Hematopoietic multipotent progenitor cell treated with erythropoietin and hydrocortisone succinate and interleukin-3 and kit ligand, for 6 days (in vitro differentiated cells): ENCODE data around the gene EMD.

Experiments used
- DNase-seq: peaks from one replicate; pipeline ENCODE4 v3.0.0-alpha.2; 2015

Gene EMD

DNA sequence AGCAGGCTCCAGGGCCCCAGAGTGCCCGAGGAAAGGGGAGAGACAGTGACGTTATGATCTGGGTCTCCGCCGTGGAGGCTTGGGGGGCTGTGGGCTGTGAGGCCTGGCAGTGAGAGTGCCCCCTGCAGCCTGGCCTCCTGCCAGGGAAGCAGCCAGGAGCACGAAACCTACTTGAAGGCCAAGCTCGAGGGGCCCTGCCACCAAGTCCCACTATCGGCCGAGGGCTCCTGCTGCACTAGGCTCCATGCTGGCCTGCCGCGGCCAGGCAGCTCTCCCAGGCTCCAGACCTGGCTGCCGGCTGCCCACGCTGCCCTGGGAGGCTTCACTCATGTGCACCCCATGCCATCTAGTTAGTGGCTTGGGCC, 23.3 kb upstream of the EMD start:
- no peak for DNase-seq

DNA sequence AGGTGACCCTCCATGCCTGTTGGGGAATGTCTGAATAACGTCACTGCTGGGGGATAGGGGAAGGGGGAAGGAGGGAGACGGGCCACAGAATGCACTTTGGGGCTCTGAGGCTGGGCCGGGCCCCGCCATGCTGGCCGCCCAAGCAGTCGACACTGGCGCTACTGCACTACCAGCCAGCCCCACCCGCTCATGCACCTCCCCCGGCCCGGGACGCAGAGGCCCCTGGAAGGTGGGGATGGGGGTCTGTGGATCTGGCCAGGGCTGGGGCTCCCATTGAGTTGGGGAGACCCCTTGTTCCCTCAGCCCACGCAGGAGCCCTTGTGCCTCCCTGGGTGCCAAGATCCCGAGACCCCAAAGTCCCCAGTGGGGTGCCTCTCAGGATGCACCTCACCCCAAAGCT, 22.5 kb upstream of the EMD start:
- DNase-seq: no peak

DNA sequence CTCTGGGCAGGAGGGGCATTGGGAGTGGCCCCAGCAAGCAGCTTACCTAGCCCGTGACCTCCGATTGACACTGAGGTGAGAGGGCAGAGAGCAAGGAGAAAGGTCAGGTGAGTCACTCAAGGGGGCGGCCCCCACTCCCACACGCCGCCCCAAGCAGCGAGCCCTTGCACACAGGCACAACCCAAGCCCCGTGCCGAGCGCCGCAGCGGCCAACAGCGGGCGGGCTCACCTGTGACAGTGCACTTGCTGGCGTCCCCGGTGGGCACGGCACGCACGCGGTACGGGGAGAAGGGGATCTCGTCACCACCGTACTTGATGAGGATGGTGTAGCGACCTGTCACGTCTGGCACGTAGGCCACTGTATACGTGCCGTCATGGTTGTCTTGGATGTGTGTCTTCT, 21.9 kb upstream of the EMD start:
- no peak for DNase-seq

DNA sequence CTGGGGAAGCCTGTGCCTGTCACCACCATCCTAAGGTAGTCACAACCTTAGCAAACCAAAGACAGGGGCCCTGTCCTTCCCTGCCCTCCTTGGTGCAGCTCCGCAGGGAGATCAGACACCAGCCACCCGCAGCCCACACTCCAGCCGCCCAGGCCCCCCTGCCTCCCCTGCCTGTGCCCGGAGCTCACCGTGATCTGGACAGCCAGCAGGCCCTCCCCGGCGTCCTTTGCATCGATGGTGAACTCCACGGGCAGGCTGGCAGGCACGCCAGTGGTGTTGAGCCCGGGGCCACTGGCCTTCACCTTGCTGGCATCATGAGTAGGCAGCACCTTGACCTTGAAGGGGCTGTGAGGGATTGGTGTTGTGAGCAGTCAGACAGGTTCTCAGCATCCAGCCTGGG, 21.1 kb upstream of the EMD start:
- DNase-seq: no peak

DNA sequence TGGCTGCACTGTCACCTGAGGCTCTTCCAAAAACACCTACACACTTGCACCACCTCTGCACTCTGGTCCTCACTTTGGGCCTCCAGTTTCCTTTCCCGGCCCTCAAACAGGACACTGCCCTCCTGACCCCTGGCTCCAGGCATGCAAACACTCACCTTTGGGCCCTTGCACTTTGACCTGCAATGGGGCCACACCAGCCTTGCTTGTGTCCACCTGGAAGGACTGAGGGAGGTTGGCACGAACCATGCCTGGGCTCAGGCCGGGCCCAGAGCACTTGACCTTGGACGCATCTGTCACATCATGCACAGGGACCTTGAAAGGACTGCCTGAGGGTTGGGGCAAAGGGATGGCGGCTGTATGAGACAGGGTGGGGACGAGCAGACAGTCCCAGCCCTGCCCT, 20.3 kb upstream of the EMD start:
- DNase-seq: no peak

DNA sequence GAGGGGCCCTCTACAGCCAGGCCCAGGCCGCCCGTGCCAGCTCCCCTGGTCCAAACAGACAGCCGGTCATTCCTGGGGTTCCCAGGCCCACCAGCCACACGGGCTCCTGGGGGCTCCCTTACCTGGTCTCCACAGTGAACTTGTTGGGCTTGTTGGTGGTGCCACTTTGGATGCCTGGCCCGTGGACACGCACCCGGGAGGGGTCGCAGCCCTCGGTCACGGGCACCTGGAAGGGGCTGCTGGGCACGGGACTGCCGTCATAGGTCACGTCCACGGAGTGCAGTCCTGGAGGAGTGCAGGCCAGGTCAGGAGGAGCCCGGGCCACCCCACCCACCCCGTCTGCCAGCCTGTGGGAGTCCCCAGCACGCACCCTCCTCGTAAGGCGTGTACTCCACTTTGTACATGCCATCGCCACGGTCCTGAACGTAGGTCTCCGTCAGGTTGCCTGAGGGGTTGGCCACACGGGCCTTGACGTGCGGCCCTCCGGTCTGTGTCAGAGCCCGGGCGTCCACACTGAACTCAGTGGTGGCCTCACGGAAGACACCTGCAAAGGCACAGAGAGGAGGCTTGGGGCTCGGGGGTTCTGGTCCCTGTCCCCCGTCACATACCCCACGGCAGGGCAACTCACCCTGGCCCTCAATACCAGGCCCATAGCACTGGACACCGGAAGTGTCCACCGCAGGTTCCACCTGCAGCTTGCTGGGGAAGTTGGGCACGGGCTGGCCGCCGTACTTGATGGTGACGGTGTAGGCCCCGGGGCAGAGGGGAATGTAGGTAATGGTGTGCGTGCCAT, 19.5 kb upstream of the EMD start:
- DNase-seq: no peak

DNA sequence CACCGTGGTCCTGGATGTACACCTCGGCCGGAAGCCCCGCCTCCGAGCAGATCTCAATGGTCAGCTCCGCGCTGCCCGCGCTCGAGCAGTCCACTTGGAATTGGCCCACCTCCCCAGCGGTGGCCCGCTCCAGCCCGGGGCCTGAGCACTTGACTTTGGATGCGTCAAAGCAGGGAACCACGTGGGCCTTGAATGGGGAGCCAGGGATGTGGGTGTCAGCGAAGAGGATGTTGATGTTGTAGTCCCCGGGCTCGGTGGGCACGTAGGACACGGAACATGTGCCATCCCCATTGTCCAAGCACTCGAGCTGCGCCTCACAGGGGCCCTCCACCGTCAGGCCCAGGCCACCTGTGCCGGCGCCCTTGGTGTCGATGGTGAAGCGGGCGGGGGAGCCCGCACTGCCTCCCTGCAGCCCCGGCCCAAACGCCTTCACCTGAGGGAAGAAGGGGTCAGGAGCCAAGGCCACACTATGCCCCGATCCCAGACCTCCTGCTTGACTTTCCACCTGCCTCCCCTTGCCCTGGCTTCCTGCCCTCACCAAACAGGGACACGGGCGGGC, 18.9 kb upstream of the EMD start:
- no peak for DNase-seq

DNA sequence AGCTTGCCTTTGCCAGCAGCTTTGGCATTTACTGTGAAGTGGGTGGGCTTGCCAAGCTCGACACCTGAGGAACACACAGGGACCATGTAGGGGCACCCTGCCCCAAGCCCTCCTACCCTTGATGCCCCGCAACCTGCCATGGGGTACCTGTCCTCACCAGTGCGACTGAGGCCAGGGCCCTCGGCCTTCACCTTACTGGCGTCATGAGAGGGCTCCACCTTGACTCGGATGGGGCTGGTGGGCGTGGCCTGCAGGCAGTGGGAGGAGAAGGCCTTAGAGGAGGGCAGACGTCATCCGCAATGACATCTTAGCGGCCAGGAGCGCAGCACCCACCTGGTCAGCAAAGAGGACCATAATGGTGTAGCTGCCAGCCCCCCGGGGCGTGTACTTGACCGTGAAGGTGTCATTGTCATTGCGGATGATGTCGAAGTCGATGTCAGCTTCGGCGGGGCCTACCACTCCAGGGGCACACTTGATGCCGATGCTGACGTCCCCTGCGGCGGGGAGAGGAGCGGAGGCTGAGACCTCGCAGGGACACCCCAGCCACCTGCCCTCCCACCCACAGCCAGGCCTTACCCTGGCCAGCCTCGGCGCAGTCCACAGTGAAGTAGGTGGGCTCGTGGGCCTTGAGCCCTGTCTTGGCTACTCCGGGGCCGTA, 16.9 kb upstream of the EMD start:
- no peak for DNase-seq

DNA sequence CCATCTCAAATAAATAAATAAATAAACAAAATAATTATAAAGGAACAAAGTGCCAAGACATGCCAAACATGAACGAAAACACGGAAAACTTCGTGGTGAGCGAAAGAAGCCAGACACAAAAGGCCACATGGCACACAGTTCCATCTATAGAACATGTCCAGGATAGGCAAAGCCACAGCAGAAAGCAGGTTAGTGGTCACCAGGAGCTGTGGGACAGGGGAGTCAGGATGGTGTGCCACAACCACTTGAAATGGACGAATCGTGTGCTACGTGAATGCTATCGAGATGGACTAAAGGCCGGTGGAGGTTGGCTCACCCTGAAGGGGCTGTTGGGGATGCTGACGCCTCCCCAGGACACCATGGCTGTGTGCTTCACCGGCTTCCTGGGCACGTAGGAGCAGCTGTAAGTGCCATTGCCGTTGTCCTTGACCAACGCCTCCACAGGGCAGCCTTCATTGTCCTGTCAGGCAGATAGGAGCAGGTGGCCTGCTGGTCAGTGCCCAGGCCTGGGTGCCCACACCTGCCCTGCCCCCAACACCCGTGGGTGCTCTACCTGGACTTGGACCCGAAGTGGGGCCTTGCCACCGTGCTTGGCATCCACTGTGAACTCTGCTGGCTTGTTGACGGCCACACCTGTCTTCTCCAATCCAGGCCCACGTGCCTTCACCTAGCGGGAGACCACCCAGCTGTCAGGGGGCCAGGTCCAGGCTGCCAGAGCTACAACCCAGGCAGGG, 15.2 kb upstream of the EMD start:
- DNase-seq: no peak

DNA sequence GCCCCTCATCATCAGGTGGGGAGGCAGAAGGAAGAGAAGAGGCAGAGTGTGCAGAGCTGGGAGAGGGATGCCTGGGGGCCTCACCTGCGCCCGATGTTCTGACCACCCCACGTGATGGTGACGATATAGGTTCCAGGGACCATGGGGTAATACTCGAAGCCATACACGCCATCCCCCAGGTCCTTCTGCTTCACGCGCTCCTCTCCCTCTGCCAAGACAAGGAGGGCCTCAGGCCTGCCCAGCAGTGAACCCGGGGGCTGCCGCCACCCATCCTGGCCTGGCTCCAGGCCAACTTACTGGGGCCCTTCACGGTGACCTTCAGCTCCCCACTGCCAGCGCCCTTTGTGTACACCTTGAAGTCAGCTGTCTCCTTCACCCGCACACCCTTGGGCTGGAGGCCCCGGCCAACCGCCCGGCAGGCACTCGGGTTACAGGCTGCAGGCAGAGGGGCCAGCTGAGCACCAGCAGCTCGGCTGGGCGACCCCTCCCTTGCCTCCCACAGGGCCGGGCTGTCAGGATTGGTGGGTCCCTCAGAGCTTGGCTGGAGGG, 14.0 kb upstream of the EMD start:
- no peak for DNase-seq

DNA sequence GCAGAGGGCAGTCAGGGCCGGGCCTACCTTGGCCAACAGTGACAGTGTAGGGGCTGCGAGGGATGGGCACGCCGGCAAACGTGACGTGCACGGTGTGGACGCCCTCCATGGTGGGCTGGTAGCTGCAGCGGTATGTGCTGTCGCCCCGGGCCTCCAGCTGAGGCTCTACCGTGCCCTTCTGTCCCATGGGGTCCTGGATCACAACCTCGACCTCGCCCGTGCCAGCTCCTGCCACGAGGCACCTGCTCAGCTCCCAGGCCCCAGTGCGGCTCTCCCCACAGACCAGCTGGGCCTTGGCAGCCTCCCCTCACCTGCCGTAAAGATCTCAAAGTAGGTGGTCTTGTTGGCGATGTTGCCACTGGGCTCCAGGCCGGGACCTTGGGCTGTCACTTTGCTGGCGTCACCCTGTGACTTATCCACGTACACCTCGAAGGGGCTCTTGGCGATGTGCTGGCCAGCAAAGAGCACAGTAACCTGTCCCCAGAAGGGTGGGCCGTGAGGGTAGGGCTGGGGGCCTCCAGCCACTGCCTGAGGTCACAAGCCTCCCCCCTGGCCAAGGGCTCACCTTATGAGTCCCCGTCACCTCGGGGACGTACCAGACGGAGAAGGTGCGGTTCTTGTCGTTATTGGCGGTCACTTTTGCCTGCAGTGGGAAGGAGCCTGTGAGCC, 13.0 kb upstream of the EMD start:
- no peak for DNase-seq

DNA sequence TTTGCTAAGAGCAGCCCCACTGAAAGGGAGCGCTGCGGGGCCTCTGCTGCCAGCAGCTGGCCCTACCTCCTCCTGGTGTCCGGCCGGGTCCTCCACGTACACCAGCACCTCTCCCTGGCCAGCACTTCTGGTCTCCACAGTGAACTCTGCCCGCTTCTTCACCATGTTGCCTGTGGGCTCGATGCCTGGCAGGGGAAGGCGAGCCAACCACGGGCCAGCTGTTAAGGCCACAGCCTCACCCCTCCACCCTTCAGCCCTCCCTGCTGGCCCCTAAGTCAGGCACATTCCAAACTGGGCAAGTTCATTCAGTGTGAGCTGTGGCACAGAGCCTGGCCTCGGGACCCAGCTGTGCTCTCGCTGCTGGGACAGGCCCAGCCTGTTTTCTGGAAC, 12.4 kb upstream of the EMD start:
- DNase-seq: peak; percentile 38

DNA sequence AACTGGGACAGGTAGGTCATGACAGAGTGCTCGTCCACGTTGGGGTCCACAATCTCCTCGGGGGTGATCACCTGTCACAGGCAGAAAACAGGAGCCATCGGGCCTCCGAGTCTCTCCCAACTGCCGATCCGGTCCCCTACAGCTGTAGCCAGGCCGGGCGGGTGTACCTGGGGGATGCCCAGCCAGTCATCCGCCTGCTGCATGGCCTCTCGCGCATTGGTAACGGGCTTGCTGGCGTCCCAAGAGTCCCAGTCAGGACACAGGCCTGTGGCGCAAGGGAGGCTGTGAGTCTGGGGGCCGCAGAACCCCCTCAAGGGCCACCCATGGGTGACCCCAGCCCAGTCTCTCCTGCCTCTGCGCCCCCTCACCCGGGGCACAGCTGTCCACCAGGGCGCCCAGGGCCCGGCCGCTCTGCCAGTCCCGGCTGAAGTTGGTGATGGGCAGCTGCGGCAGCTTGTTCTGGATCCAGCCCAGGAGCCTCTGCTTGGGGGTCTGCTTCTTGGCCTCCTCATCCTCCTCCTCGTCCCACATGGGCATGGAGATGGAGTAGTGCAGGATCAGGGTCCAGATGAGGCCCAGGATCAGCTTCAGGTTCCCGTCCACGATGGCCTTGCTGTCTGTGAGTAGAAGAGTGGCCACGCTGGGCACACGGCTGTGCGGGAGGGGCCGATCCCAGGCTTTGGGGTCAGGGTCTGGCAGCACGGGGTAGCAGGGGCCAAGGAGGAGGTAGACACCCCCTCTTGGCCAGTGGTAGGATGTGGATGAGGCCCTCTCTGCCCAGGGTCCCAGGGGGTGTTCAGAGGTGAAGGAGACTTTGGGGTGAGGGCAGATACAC, 11.4 kb upstream of the EMD start:
- no peak for DNase-seq

DNA sequence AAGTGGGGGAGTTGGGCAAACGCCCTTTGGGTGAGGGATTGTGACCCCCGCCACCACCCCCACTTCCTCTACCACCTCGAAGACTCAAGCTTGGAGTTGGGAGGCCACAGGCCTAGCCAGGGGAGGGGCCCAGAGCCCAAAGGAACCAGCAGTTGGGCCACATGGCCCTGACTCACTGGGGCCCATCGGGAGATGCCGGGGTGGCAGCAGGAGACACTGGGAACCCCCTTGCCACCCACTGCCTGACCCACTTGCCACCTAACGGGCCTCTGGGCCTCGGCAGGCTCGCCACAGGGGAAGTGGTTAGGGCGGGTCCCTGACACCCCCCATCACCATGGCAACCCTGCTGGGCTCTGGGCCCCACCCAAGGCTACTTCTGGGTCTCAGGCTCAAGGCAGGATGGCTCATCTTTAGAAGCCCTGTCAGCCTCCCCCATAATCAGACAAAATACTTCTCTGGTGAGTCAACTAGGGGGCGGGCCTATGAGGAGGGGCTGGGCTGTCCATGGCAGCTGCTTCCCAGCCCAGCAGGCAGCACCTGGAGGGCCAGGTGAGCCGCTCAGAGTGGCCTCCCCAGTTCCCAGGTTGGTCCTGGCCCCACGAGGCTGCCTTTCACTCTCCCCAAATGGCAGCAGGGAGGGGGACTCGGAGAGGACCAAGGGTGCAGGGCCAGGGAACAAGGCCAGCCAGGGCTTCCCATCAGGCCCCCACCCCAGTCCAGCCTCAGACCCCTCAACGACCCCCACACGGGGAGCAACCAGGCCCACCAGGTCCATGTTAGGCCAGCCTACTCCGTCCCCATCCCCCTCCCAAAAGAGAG, 10.3 kb upstream of the EMD start:
- peak; percentile 96 for DNase-seq

DNA sequence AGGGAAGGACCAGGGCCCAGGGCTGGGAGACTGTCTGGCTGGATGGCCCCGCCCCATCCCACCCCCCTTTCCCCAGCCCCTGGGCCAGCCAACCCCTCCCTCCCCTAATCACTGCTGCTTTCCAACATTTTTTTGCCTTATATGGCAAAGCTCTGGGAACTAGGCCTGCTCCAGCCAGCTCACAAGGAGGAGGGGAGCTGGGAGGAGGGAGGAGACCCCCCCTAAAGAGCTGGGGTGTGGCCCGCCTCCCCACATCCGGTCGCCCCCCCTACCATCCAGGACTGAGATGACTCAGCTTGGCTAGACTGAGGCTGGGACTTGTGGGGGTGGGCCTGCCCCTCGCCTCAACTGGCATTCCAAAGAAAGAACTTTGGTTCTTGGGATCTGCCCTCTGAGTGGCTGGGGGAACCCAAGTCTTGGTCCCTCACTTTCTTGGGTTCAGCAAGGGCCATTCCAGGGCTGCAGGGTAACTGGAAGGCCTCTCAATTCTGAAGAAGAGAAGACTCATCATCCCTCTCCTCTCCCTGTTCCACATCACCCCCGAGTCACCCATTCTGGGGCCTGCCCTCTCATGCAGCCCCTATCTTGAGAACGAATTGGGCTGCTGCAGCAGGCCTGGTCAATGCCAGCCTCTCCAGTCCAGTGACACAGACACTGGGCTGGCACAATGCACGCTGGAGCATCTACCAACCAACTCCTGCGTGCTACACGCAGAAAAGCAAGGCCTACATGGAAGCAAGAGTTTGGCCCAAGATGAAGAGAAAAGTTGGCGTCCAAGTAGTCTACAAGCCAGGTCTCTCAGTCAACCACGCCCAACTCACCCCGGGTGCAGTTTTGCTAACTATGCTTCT, 9.4 kb upstream of the EMD start:
- DNase-seq: peak; percentile 70

DNA sequence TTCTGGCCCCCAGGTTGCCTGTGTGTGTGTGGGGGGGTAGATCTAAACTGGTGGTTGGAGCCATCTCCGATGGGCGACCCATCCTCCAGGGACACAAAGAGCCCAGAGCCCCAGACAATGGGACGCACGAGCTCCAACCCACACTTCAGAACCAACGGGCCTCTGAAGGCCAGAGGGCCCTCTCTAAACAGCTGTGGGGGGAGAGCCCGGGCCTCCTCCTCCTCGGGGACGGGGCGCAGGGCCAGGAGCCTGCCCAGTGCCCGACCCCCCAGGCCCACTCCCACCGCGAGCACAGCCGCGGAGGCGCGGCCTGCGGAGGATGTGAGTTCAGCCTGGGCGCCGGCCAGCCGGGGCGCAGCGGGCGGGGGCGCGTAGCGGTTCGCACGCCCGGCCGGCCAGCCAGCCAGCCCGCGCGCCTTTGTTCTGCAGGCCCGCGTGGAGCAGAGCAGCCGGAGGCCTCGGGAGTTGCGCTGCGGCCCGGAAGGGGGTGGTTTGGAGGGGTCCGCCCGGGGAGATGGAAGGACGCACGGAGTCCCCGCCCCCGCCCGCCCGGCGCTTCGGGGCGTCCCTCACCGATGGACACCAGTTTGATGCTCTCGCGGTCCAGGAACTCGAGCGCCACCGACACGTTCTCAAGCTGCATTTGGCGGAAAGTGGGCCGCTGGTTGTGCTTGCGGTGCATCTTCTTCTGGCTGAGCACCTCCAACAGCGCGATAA, 8.6 kb upstream of the EMD start:
- DNase-seq: no peak

DNA sequence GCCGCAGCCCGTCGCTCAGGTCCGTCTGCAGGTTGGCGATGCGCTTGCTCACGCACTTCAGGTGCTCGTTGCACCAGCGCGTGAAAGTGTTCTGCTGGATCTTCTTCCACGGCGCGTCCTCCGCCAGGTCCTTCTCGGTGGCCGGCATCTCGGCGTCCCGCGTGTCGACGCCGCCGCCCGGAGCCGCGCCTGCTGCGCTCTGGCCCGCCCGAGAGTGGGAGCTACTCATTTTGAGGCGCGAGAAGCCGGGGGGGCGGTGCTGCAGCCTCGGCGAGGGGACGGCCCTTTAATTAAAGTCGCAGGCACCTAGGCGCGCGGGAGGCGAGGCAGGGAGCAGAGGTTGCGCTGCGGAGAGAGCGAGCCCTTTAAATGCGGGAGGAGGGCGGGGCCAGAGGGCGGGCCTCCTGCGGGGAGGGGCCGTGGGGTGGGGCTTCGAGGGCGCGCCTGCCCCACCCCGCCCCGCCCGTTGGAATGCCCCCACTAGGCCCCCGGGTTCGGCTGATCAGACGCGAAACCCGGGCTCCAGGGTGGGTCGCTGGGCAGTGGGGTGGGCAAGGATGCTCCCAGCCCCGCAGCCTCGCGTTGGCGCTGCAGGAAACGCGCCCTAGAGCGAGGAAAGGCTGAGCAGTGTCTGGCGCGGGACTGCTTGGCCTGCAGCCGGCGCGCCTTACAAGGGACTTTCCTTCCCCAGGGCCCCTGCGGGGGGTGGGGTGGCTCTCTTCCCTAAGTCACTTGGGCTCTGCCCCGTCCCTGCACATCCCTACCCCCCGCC, 7.9 kb upstream of the EMD start:
- DNase-seq: peak; percentile 93

DNA sequence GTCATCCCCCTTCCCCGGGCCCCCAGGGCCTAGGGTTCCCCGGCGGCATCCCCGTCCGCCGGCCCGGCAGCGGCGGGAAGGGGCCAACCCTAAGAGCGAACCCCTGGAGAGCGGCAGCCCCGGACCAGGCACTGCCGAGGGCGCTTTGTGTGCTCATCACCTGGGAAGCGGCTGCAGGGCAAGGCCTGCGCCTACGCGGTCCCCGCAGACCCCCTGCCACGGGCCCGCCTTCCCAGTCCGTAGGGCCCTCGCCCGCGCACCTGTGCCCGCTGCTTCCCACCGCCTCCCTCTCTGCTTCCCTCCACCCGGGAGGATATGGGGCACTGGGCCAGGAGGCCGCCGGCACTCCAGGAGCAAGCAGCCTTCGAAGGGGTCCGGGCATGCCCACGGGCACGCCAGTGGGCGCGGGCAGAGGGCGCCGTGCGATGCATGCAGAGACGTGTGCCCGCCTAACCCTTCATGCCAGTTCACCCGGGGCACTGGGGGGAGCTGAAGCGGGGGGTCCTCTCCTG, 7.2 kb upstream of the EMD start:
- DNase-seq: no peak
